GM12873 (cell line): ENCODE data around the gene LAMTOR4.

Source experiments
- TF ChIP-seq, protein P1 (sequence below): IDR thresholded peaks from 2 replicates; pipeline ENCODE4 v1.5.1; 2012; ENCODE audit warnings: low read depth, mild to moderate bottlenecking, moderate library complexity, low read length, control low read depth; ENCODE audit not compliant: insufficient read depth; ENCODE audit errors: missing control alignments

LAMTOR4 gene

DNA sequence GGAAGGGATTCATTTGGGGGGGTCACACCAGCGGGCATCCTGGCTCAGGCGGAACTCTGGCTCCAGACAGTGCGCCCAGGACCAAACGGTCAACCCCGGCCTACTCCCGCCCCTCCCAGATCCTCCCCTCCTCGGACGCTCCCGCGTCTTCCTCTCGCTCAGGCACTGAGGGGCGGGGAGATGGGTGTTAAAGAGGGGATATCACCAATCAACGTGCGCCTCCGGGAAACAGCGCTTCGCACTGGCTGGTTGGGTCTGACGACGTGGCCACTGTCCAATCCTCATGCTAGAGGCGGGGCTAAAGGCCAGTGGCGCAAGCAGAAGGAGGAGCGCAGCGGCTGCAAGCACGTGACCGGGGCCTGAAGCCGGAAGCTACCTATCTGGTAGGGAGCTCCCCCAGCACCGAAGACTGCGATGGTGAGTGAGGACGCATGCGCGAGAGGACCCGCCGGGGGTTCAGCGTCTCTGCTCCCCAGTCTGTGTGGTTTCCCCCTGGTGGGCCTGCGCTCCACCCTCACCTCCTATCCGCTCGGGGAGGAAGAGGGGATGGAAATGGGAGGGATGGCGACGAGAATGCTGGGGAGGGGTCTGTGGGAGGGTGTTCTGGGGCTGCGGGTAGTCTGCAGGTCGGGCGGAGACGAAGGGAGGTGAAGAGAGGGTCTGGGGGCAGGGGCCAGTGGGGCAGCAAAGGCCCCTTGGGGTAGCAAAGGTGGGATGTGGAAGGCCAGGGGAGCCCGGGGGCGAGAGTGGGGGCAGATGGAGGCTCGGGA, at the start of gene LAMTOR4:
LAMTOR4 (plus strand) TSS at position 360 of the 770 bp plus-strand sequence; CDS start at position 415, 55 bp downstream.
- TF ChIP-seq, protein P1, sequence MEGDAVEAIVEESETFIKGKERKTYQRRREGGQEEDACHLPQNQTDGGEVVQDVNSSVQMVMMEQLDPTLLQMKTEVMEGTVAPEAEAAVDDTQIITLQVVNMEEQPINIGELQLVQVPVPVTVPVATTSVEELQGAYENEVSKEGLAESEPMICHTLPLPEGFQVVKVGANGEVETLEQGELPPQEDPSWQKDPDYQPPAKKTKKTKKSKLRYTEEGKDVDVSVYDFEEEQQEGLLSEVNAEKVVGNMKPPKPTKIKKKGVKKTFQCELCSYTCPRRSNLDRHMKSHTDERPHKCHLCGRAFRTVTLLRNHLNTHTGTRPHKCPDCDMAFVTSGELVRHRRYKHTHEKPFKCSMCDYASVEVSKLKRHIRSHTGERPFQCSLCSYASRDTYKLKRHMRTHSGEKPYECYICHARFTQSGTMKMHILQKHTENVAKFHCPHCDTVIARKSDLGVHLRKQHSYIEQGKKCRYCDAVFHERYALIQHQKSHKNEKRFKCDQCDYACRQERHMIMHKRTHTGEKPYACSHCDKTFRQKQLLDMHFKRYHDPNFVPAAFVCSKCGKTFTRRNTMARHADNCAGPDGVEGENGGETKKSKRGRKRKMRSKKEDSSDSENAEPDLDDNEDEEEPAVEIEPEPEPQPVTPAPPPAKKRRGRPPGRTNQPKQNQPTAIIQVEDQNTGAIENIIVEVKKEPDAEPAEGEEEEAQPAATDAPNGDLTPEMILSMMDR: peak; percentile 17

DNA sequence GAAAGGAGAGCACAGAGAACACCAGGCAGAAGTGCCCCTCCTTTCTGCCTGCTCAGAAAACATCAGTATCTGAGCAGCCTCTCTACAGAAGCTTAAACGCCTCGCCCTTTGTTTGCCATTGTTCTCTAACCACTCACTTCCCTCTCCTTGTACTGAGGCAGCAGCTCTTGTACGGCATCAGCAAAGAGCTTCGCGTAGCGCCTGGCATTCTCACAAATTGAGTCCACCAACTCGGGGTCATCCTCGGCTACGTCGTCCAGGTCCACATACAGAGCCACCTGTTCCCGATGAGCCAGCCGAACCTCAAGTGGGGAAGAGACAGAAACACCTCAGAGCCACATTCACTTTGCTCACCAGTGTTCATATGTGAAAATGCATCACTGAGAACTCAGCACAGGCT, 49.3 kb upstream of the LAMTOR4 start:
- TF ChIP-seq, protein P1: no peak

DNA sequence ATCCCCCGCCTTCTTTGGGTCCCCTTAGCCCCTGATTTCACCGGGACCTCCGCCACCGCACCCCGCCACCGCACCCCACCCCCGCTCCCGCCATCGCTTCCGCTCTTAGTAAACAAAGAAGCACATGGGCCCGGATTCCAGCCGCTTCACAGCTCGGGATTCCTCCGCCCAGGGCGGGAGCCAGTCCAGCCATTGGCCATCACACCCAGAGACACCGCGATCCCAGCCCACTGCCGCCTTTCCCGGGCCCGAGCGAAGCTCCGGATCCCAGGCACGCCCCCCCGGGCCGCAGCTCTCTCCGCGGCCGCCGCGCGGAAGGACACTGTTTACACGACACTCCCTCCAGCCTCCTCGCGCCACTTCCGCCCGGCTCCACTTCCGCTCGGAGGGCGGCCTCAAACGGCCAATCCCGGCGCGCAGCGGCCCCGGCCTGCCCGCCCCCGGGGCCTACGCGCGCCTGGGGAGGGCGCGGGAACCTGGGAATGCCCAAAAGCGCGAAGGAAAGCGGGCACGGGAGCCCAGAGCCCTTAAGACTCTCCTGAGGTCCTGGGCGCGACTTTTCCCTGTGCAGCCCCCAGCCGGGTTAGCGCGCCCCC, 48.2 kb upstream of the LAMTOR4 start:
- TF ChIP-seq, protein P1: no peak

DNA sequence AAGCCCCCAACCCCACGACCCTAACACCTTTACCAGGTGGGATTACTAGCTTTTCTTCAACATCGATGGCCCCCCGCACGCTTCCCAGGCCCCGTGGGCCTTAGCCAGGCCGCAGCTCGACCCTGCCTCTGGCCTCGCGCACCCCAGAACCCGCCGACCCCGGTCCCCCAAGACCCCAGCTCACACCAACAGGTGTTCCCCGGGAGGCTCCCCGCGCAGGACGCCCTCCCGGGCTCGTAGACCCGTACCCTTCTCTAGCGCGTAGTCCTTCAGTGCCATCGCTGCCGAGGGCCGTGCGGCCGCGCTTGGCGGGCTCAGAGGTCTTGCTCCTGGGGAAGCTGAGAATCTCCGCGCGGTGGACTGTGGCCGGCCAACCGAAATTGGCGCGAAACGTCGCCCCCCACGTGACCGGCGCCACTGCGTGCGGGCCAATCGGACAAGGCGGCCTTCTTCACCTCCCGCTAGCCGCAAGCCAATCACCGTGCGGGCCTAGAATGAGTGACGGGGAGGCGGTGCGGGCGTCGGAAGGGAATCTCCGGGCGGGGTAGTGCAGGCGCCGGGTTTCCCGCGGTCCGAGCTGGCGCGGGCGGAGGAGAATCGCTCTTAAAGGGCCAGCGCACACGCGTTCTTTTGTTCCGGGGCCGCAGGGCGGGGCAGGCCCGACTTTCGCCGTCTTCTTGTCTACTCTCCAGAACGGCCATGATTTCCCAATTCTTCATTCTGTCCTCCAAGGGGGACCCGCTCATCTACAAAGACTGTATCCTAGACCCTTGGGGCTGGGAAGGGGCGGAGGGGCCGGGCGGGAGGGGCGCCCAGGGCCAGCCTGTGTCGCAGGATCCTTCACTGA, 47.5 kb upstream of the LAMTOR4 start, which contains the start of the genes AP4M1 and MCM7:
AP4M1 (plus strand) TSS at position 628 of the 847 bp plus-strand sequence; CDS start at position 700, 72 bp downstream.
MCM7 (minus strand) TSS at position 382 of the 847 bp plus-strand sequence; CDS start at position 279, 103 bp downstream.
- TF ChIP-seq, protein P1: no peak

DNA sequence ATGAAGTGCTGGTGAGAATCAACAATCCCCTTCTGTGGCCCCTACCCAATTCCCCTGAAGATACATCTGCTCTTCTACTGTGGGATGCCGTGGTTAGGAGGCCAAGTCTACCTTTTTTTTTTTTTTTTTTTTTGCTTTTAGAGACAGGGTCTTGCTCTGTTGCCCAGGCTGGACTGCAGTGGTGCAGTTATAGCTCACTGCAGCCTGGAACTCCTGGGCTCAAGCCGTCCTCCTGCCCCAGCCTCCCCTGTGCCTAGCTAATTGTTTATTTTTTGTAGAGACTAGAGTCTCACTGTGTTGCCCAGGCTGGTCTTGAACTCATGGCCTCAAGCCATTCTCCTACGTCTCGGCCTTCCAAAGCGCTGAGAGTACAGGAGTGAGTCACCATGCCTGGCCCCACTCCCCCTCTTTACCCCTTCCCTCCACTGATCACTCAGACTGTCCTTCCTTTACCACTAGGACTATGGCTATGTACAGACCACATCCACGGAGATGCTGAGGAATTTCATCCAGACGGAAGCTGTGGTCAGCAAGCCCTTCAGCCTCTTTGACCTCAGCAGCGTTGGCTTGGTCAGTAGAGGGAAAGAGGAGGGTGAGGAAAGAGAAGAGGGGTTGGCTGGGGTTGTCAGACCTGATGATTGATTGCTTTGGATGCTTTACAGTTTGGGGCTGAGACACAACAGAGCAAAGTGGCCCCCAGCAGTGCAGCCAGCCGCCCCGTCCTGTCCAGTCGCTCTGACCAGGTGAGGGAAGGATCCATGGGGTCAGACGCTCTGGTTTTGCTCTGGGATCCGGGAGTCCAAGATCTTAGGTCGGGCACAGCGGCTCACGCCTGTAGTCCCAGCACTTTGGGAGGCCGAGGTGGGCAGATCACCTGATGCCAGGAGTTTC, 45.5 kb upstream of the LAMTOR4 start:
- TF ChIP-seq, protein P1: no peak

DNA sequence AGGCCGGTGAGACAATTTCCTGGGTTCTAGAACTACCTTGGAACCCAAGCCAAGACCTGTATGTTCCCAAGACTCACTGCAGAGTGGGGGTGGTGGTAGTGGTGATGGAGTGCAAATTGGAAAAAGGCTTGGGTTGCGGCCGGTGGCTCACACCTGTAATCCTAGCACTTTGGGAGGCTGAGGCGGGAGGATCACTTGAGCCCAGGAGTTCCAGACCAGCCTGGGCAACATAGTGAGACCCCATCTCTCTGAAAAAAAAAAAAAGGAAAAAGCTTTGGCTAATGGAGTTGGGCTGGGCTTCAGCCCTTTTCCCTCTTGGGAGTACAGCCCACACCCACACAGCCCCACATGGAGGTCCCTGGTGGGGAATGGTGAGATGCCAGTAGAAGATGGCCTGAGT, 43.2 kb upstream of the LAMTOR4 start:
- TF ChIP-seq, protein P1: no peak
